Measurements from ENCODE around the gene SNRNP200. TPM values are rescaled to one million over a fixed set of nuclear protein-coding genes. Genes with fewer than 3 reads are reported as not detected.

The SNRNP200 gene
- 87.2 TPM for total RNA-seq
- long read RNA-seq, transcript SNRNP200-208 (15 exons, 2,666 nt) = major isoform, 9 of 91 reads
- long read RNA-seq, partial matches to known transcripts = 77 of 91 reads
- long read RNA-seq, other reads (novel, unspliced or antisense) = 5 of 91 reads

DNA sequence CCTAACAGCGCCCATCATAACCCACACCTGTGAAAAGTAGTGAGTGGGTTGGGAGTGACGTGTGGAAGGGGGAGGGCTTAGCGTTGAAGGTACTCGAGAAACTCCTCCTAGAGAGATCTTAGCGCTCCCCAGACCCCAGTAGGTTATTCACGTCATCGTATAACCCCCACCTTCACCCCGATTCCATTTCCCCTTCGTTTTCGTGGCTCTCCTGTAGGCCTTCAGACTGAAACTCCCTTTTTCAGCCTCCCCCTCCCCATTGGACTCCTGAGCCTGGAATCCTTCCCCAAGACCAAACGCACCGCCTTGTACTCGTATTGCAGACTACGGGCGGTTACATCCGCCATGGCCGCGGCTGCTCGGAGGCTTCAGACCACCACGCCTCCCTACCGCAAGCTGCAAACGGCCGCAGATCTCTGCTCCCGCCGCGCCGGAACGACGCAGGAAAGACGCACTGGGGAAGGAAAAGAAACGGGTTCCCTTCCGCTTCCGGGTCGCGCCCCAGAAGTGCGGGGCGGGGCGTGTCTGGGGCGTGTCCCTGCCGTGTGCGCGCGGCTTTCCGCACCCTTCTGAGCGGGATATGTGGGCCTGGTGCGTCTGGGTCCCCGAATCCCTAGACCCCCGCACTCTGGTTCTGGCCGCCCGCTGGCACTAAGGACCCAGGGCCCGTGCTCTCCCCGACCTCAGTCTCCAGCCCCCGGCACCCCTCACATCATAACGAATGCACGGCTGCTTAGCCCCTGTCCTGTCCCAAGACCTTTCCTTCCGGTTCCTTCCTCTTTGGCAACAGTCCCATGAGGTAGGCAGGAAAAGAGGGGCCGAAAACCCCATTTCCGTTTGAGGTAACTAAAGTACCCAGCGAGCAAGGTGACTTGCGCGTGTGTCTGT is at the start of gene SNRNP200:
Gene SNRNP200 (minus strand): TSS at position 456 of the 888 bp plus-strand sequence. CDS start 109 bp downstream, at position 347.
- DNase-seq (ENCODE audit: low spot score) = peak; percentile 95

DNA sequence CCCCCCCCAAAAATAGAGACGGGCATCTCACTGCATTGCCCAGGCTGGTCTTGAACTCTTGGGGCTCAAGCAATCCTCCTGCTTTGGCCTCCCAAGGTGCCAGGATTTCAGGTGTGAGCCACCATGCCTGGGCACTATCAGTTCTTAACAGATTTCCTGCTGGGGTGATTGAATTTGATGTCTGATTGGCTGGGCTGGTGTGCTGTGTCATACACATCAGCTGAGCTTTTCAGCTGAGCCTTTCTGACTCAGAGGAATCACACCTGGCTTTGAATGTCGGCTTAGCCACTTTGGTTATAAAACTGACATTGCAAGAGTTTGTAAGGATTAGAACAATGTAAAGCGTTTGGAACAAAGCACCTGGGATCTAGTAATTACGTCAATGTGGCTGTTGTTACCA is 49.1 kb upstream of the SNRNP200 start:
- no peak for DNase-seq (ENCODE audit: low spot score)

DNA sequence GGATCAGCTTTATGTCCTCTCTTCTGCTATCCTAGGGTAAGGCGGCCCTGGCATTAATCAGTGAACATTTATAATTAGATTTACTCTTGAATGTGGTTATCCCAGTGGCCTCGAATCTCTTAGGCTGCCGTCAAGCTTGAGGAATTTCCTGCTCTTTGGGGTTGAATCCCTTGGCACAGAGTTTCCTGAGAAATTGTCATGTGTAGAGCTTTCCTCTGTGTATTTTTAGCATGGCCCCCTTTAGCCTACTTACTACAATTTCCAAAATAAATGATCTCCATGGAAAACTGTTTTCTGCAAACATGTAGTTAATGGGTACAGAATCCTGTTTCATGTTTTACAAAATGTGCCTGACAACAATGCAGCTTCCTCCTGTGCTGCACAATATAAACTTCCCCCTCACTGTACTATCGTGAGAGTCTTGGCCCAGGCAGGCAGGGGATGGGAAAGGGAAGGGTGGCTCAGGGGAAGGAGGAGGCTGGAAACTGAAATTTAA is 48.3 kb upstream of the SNRNP200 start:
- no peak for DNase-seq (ENCODE audit: low spot score)

DNA sequence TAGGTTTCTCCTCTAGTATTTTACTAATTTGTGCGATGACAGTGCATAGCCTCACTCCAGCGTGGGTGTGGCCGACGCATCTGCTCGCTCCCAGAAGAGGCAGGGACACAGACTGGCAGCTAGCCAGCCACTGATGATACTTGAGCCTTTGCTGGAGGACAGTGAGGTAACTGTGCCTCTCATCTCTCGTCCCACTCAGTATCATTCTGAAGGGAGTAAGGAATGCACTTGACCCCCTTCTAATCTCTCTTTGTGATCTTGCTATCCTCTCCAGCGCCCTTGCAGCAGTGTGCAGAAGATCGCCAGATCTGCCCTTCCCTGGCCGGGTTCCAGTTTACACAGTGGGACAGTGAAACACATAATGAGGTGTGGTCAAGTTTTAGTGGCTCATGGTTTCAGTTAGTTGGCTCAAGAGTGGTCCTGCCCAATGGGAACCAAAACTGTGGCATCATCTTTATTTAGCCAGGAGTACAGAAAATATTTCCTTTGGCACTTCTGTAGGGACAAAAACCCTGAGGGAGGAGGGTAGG is 47.8 kb upstream of the SNRNP200 start:
- DNase-seq (ENCODE audit: low spot score) = no peak

DNA sequence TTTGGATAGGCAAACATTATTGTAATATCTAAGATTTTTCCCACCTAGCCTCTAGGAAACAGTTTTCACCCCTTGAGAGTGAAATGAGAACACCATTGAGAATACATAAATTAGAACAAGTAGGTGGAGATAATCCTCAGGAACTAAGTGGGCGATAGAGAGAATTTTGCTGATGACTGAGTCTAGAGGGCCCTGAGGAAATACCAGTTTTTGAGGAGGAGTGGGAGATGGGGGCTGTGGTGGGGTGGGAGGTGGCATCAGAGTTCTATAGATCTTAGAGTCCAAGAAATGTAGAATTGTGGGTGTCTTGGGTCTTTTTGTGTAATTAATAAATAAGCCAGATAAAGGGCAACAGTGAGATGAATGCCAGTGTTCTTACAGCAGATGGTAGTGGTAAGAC is 42.0 kb upstream of the SNRNP200 start:
- DNase-seq (ENCODE audit: low spot score) = no peak

DNA sequence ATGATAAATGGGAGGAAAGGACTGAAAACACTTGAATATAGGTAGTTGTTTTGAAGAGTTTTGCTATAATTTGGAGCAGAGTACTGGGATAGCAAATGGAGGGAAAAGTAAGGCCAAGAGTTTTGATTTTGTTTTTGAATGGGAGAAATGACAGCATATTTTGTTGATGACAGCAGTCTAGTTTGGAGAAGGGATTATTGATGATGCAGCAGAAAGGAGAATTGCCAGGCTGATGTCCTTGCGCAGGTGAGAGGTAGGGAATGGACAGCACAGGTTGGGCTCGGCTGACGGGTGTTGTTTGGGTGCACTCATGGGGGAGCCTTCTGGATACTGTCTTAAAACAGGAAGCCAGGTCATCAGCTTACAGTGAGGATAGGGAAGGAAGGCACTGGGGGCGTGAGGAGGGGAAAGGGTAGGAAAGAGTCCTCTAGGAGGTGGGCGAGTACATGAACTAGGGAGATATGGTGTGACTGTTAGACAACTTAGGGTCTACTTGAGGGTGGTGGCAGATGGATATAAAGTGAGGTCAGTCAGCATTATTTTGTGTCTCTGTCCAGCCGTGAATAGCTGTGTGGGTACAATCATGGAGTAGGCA is 40.6 kb upstream of the SNRNP200 start:
- DNase-seq (ENCODE audit: low spot score) = no peak

DNA sequence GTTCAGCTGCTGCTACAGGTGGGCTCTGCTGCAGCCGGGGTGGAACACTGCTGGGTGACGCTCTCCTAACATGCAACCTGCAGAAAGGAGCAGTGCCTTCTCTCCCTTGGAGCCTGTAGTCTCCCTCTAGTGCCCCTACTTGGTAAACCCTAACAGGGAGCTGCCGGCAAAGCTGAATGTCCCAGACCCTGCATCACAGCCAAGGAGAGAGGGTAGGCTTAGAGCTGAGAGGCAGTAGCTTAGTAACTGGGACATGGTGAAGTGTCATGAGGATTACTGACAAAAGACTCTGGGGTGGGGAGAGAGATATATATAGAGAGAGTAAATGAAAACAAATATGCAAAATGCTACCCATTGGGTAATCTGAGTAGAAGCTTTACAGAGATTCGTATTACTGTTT is 40.1 kb upstream of the SNRNP200 start:
- no peak for DNase-seq (ENCODE audit: low spot score)

DNA sequence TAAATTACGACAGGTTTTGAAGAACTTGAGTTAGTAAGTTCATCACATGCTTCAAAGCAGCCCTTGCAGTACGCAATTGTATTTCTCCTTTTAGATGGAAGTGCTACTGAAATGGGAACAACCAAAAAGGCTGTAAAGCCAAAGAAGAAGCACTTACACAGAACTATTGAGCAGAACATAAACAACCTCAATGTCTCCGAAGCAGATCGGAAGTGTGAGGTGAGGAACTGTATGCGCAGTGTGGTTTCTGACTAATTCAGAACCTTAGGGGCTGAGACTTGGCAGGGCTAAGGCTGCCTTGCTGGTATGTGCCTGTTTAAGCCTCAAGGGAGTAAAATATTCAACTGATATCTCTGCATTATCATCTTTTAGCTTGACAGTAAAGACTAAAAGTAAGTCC is 38.7 kb upstream of the SNRNP200 start:
- no peak for DNase-seq (ENCODE audit: low spot score)

DNA sequence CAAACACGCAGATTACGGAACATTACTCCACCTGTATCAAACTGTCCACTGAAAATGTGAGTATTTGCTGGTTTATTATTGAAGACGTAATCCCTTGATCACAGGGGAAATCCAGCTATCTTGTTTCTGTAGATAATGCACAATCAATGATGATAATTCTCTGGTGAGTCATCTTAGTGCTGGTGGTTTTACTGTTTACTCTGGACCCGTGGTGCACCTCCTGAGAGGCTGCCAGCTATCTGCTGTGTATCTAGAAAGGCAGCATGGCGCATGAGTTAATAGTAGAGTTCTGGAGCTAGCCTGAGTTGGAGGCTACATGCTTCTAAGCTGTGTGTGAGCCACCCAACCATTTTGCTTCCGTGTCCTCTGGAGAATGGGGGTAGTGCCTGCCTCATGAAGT is 36.7 kb upstream of the SNRNP200 start:
- no peak for DNase-seq (ENCODE audit: low spot score)

DNA sequence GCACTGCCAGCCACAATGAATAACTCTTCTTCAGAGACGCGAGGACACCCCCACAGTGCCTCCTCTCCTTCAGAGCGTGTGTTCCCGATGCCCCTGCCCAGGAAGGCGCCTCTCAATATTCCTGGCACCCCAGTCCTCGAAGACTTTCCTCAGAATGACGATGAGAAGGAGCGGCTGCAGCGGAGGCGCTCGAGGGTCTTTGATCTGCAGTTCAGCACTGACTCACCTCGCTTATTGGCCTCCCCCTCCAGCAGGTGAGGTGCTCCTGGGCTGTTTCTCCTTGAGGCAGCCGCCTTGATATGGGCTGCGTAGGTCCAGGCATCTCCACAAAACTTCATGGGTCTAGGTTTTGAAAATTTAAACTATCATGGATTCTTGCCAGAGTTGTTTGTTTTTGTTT is 36.3 kb upstream of the SNRNP200 start:
- DNase-seq (ENCODE audit: low spot score) = no peak

DNA sequence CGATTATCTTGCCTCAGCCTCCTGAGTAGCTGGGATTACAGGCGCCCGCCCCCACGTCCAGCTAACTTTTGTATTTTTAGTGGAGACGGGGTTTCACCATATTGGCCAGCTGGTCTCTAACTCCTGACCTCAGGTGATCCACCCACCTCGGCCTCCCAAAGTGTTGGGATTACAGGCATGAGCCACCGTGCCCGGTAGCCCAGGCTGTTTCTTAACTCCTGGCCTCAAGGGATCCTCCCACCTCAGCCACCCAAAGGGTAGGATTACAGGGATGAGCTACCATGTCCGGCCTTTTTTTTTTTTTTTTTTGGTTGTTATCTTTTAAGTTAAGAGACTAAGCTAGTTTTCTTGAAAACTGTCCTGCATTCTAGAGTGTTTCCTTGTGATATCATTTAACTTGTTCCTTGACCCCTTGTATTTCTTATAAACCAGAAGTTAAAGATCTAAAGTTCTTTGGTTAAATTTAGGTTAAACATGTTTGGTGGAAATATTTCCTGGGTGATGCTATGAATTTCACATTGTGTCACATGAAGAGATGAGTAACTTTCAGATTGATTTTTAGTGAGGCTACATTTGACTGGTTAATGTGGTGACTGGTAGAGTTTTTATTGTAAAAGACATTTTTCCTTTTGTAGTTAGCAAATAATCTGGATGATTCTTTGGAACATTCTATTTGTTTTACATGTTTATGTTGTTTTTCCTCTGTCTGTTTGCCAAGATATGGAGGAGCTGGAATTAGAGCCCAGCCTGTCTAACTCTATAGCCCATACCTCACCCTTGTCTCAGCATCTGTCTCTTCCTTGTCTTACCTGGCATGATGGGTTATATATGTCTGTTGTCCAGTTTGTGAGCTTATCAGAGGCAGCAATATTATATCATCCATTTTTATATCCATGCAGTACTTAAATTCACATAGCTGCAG is 35.4 kb upstream of the SNRNP200 start:
- DNase-seq (ENCODE audit: low spot score) = no peak

DNA sequence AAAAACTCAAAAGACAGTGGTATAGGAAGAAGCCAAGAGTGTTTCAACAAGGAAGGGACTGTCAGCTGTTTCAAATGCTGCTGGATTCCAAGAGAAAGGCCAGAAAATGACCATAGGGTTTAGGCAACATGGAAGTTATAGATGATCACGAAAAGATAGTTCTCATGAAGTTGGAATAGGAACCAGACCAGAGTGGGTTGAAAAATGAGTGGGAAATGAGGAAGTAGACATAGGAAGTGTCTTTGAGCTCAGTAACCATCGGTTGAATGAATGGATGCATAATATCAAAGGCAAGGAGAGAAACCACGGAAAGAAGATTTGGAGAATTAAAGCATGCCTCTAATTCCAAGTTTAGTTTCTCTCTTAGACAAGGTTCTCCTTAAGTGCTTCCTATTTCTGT is 31.5 kb upstream of the SNRNP200 start:
- no peak for DNase-seq (ENCODE audit: low spot score)

DNA sequence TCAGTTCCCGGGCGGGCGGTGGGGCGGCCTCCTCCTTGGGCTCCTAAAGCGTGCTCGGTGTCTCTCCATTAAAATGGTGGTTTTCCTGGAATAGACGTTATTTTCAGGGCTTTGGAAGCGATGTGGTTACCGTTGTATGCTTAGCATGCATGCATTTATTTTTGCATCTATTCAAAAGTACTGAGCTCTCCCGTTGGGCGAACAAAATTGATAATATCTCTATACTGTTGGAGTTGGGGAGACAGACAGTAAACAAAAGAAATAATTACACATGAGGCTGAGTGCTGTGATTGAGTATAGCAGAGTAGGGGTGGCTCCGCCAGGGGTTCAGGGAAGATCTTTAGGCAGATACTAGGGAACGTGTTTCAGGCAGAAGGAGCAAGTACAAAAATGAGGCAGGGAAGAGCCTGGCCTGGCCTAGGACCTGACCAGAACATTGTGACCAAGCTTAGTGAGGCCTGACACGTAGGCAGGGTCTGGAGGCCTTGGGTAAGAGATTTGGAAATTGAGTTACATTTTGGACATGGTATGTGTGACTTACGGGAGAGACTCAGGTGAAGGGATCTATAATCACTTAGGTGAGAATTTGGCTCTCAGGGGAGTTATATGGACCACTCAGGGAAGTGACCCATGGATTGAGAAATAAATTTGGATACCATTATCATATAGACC is 30.9 kb upstream of the SNRNP200 start:
- no peak for DNase-seq (ENCODE audit: low spot score)

DNA sequence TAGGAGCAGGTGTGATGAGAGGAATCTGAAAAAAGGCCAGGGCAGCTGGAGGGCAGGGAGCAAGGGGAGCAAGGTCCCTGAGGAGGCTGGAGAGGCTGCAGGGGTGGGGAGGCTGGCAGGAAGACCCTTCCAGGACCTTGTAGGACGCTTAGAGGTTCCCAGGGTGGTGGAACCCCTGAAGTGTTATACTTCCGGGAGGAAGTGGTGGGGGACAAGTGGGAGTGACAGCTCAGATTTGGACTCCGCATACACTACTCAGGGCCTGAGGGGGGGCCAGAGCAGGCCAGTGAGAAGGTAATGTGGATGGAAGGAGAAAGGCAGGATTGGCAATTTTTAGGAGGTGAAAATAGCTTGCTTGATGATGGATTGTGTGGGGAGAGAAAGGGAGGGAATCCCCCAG is 28.4 kb upstream of the SNRNP200 start:
- peak; percentile 51 for DNase-seq (ENCODE audit: low spot score)

DNA sequence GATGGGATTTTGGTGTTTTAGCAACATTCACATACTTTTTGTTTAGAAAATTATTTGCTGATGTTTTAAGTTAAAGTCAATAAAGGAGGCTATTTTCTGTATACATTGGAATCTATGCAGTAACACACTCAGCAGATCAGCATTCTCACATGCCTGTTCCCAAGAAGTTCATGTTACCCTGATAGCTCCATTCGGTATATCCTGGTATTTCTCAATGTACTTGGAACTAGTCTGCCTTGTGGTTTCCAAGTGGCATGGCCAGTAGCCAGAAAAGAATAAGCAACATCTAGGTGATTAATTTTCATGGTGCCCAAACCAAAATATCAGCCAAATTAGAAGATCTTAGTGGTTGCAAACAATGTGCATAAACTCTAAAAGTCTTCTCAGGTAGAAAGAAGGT is 25.1 kb upstream of the SNRNP200 start:
- no peak for DNase-seq (ENCODE audit: low spot score)

DNA sequence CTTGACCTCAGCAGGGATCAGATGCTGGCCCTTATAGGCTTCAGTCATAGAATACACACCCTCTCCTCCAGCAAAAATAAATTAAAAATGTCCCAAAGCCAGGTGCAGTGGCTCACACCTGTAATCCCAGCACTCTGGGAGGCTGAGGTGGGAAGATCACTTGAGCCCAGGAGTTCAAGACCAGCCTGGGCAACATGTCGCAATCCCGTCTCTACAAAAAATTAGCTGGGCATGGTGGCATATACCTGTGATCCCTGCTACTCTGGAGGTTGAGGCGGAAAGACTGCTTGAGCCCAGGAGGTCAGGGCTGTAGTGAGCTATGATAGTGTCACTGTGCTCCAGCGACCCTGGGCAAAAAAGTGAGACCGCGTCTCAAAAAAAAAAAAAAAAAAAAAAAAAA is 24.5 kb upstream of the SNRNP200 start:
- DNase-seq (ENCODE audit: low spot score) = no peak

DNA sequence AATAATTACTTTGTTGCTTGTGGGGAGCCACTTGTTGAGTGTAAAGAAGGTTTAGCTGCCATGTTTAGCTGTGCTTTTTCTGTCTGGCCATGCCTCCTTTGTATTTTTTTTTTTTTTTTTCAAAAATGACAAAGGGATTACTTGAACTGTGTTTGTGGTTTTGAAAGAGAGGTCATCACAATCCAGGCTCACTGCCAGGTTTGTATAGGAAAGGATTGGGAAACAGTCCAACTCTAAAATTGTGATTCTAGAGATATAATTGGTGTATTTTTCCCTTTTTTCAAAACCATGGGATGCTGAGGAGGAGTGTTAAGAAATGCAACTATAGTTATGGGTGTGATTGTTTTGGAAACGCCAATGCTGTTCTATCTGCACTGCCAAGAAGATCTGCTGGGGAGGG is 24.1 kb upstream of the SNRNP200 start:
- DNase-seq (ENCODE audit: low spot score) = no peak

DNA sequence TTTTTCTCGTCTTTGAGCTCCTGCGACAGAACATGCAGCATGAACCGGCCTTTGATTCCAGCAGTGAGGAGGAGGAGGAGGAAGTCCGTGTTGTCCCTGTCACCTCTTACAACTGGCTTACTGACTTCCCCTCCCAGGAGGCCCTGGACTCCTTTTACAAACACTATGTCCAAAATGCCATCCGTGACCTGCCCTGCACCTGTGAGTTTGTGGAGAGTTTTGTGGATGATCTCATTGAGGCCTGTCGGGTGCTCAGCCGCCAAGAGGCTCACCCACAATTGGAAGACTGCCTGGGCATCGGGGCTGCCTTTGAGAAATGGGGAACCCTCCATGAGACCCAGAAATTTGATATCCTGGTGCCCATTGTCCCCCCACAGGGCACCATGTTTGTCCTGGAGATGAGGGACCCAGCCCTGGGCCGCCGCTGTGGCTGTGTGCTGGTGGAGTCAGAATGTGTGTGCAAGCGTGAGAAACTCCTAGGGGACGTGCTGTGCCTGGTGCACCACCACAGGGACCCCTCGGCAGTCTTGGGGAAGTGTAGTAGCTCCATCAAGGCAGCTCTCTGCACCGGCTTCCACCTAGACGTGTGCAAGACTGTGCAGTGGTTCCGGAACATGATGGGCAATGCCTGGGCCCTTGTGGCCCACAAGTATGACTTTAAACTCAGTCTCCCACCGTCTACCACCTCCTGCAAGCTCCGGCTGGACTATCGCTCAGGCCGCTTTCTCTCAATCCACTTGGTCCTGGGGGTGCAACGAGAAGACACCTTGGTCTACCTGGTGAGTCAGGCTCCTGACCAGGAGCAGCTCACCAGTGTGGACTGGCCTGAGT is 21.9 kb upstream of the SNRNP200 start:
- DNase-seq (ENCODE audit: low spot score) = peak; percentile 71

DNA sequence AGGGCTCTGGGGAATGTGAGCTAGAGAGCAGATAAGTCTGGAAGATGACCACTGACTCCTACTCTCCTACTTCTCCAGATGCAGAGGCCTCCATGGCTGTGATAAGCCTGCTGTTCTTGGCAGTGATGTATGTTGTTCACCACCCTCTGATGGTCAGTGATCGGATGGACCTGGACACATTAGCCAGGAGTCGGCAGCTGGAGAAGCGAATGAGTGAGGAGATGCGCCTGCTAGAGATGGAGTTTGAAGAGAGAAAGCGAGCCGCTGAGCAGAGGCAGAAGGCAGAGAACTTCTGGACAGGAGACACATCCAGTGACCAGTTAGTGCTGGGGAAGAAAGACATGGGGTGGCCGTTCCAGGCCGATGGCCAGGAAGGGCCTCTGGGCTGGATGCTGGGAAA is 21.2 kb upstream of the SNRNP200 start:
- DNase-seq (ENCODE audit: low spot score) = peak; percentile 45

DNA sequence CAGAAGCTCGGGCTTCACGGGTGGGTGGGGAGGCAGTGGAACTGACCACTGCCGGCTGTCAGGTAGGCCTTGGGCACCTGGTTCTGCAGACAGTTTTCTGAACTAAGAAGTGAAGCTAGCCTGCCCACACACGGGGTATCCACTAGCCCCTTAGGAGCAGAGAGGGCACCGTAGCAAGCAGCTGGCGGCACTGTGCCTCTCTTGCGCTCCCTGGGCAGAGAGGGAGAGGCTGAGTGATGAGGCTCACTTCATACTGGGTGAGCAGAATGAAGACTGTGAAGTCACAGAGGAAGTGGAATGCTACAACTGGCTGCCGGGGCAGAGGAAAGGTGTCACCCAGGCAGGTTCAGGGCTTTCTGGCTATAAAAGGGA is 20.5 kb upstream of the SNRNP200 start:
- peak; percentile 57 for DNase-seq (ENCODE audit: low spot score)

All from mesenteric fat pad (tissue), 1 donor.